Caco-2 (cell line): ENCODE measurements around the gene GHR. TPM values are rescaled to one million over a fixed set of nuclear protein-coding genes. Genes with fewer than 3 reads are reported as not detected.
"Not testable (repeated sequence)": the region's sequence is repeated elsewhere in the genome, so short reads cannot be mapped to it uniquely, and the experiment has no call there.

Experiments used
- BruUV-seq: library from RNA; stranded (reverse); fragments of 400-500 nt; replicated peaks from 2 replicates; lab custom pipeline; 2021; lab: Mats Ljungman, UMichigan
- CTCF ChIA-PET: fragments of 300-600 bp; sonication (Branson Sonifier 250); formaldehyde crosslinking; loops from one replicate; lab custom pipeline; 2022; ENCODE audit warnings: antibody characterized with exemption; lab: Charles Lee
- POLR2A ChIA-PET: fragments of 300-600 bp; sonication (Branson Sonifier 250); formaldehyde crosslinking; loops from one replicate; lab custom pipeline; 2022; ENCODE audit warnings: antibody characterized with exemption; lab: Charles Lee
- DNase-seq, 2 experiments: peaks; one replicate each; pipeline versions ENCODE4 v3.0.0 to v3.0.0-alpha.2; 2020 to 2022
- H3K27me3 ChIP-seq: replicated peaks from 2 replicates; pipeline ENCODE4 v1.6.0; 2011; ENCODE audit warnings: low read length; ENCODE audit not compliant: control insufficient read depth, insufficient read depth
- H3K36me3 ChIP-seq: 2 replicates; pipeline ENCODE4 v1.5.1; 2011; ENCODE audit warnings: low read length; ENCODE audit not compliant: control insufficient read depth, insufficient read depth
- H3K4me1 ChIP-seq: fragments of 250-450 bp; sonication (Bioruptor Pico); 2 replicates; pipeline ENCODE4 v1.5.1; 2020; ENCODE audit warnings: mild to moderate bottlenecking
- H3K4me3 ChIP-seq: 2 replicates; pipeline ENCODE4 v1.5.1; 2011; ENCODE audit warnings: low read depth, mild to moderate bottlenecking, control low read depth, low read length
- H3K9me3 ChIP-seq: fragments of 250-450 bp; sonication (Bioruptor Pico); 2 replicates; pipeline ENCODE4 v1.5.1; 2020; ENCODE audit warnings: mild to moderate bottlenecking, moderate library complexity
- H3K27ac Mint-ChIP-seq: one replicate; pipeline ENCODE4 v1.8.0; 2022; ENCODE audit warnings: mixed read lengths; ENCODE audit not compliant: unreplicated experiment
- H3K27me3 Mint-ChIP-seq: one replicate; pipeline ENCODE4 v1.8.0; 2022; ENCODE audit warnings: mixed read lengths; ENCODE audit not compliant: insufficient read depth, unreplicated experiment
- H3K36me3 Mint-ChIP-seq: one replicate; pipeline ENCODE4 v1.8.0; 2022; ENCODE audit warnings: mild to moderate bottlenecking, mixed read lengths; ENCODE audit not compliant: insufficient read depth, unreplicated experiment
- H3K4me1 Mint-ChIP-seq: one replicate; pipeline ENCODE4 v1.8.0; 2022; ENCODE audit warnings: low read depth, mixed read lengths; ENCODE audit not compliant: unreplicated experiment
- H3K4me3 Mint-ChIP-seq: one replicate; pipeline ENCODE4 v1.8.0; 2022; ENCODE audit warnings: mild to moderate bottlenecking, moderate library complexity, mixed read lengths; ENCODE audit not compliant: unreplicated experiment
- H3K9me3 Mint-ChIP-seq: one replicate; pipeline ENCODE4 v1.8.0; 2022; ENCODE audit warnings: mixed read lengths; ENCODE audit not compliant: unreplicated experiment
- CTCF ChIP-seq, 2 experiments: fragments of 200-600 bp in 1 of 2; IDR thresholded peaks; 1 replicate in 1 of 2; 2 replicates in 1 of 2; pipeline versions ENCODE4 v1.5.1 to v1.8.0; 2011 to 2022; ENCODE audit warnings: antibody characterized with exemption in 1 of 2, control low read depth in 1 of 2, inconsistent platforms in 1 of 2, low read depth in 1 of 2, low read length in 1 of 2, mild to moderate bottlenecking in 1 of 2, moderate library complexity in 1 of 2; ENCODE audit not compliant: insufficient read depth in 1 of 2, severe bottlenecking in 1 of 2, unreplicated experiment in 1 of 2
- intact Hi-C: fragments of 100-400 bp; cut with micrococcal nuclease; formaldehyde crosslinking; loops from one replicate; pipeline ENCODE4 v1.10.0; 2022; ENCODE audit not compliant: unreplicated experiment
- total RNA-seq: library from RNA; stranded (reverse); gene quantifications from 2 replicates; pipeline ENCODE4 v1.2.3, GENCODE V29; 2022

GHR gene
- total RNA-seq, 1 experiment from 2014 or later, result 0.54 TPM

- CTCF ChIA-PET, result no interaction called here
- H3K4me1 Mint-ChIP-seq, result no peaks in the 10 kb centered on the region
- intact Hi-C loops, result loop anchor here (5.0 kb wide), 1 partner anchor 56 kb away; no protein-coding TSS in a partner anchor
Measured at GRCh38 chr5:42573386-42573785, 150.1 kb downstream of the GHR start.

GRCh38 chr5:42575914-42576313, 152.7 kb downstream of the GHR start:
- H3K9me3 Mint-ChIP-seq, intact Hi-C loops, H3K4me3 Mint-ChIP-seq, H3K4me1 ChIP-seq, DNase-seq, BruUV-seq, H3K27me3 ChIP-seq, H3K4me3 ChIP-seq, H3K4me1 Mint-ChIP-seq, H3K27me3 Mint-ChIP-seq, H3K27ac Mint-ChIP-seq, H3K36me3 ChIP-seq, H3K9me3 ChIP-seq, POLR2A ChIA-PET, H3K36me3 Mint-ChIP-seq, CTCF ChIA-PET: not testable (repeated sequence)

More at GRCh38 chr5:42573386-42573785, 150.1 kb downstream of the GHR start:
- H3K9me3 Mint-ChIP-seq, result no peaks in the 10 kb centered on the region
- H3K36me3 Mint-ChIP-seq, result no peaks in the 10 kb centered on the region
- H3K4me3 Mint-ChIP-seq, result no peak overlapping the region
- H3K27me3 Mint-ChIP-seq, result no peaks in the 10 kb centered on the region
- peak in 1 of 2 experiments; percentile 6 for DNase-seq
- POLR2A ChIA-PET, result no interaction called here
- no TSS peak for BruUV-seq
- H3K4me3 ChIP-seq, result no peak overlapping the region
- no peaks in the 10 kb centered on the region for H3K4me1 ChIP-seq
- H3K9me3 ChIP-seq, result no peaks in the 10 kb centered on the region; the same call in 1 of the 2 replicates
- TF ChIP-seq CTCF (IDR thresholded peaks at IDR 0.05; ENCODE audit: insufficient read depth in 1 of 2, low read depth in 1 of 2, low read length in 1 of 2, severe bottlenecking in 1 of 2, unreplicated experiment in 1 of 2), result no peak
- H3K27me3 ChIP-seq, result no peaks in the 10 kb centered on the region; the same call in 1 of the 2 replicates
- no peaks in the 10 kb centered on the region for H3K36me3 ChIP-seq
- no peak overlapping the region for H3K27ac Mint-ChIP-seq

GRCh38 chr5:42578901-42579300, 155.7 kb downstream of the GHR start:
- H3K27me3 Mint-ChIP-seq, H3K9me3 Mint-ChIP-seq, H3K4me3 Mint-ChIP-seq, H3K4me1 Mint-ChIP-seq, H3K36me3 ChIP-seq, H3K4me1 ChIP-seq, DNase-seq, POLR2A ChIA-PET, H3K27me3 ChIP-seq, H3K9me3 ChIP-seq, intact Hi-C loops, CTCF ChIA-PET, H3K27ac Mint-ChIP-seq, BruUV-seq, H3K36me3 Mint-ChIP-seq, H3K4me3 ChIP-seq: not testable (repeated sequence)

- no peaks in the 10 kb centered on the region for H3K36me3 ChIP-seq
- Mint-ChIP-seq H3K36me3 (peaks cover 6% of the 10 kb centered on the region), H3K4me1 (no peaks in the 10 kb centered on the region), H3K27me3 (peaks cover 3% of the 10 kb centered on the region), H3K27ac (no peak overlapping the region), H3K9me3 (no peaks in the 10 kb centered on the region), H3K4me3 (no peak overlapping the region)
- no peak for TF ChIP-seq CTCF (IDR thresholded peaks at IDR 0.05; ENCODE audit: insufficient read depth in 1 of 2, low read depth in 1 of 2, low read length in 1 of 2, severe bottlenecking in 1 of 2, unreplicated experiment in 1 of 2)
- intact Hi-C loops, result no loop called here
- POLR2A ChIA-PET, result no interaction called here
- H3K9me3 ChIP-seq, result peaks cover 5% of the 10 kb centered on the region; the same call in 1 of the 2 replicates
- DNase-seq, result no peak
- CTCF ChIA-PET, result no interaction called here
- H3K4me3 ChIP-seq, result no peak overlapping the region
- no TSS peak for BruUV-seq
- H3K4me1 ChIP-seq, result no peaks in the 10 kb centered on the region
- H3K27me3 ChIP-seq, result no peaks in the 10 kb centered on the region; the same call in 1 of the 2 replicates
Measured at GRCh38 chr5:42579320-42579719, 156.1 kb downstream of the GHR start.
